SKM-1 (cell line): ENCODE data around the gene SERTM1.

Experiments used
- DNase-seq: peaks from one replicate; lab custom pipeline; 2025; ENCODE audit not compliant: unreplicated experiment; lab: John Stamatoyannopoulos, UW

The SERTM1 gene

GRCh38 chr13:36709136-36709890, 35.5 kb downstream of the SERTM1 start:
- DNase-seq = no peak

GRCh38 chr13:36710396-36710795, 36.6 kb downstream of the SERTM1 start:
- no peak for DNase-seq

- DNase-seq = no peak
These were observed 38.5 kb downstream of the SERTM1 start for GRCh38 chr13:36712290-36712689.

GRCh38 chr13:36712770-36713169, 39.0 kb downstream of the SERTM1 start:
- DNase-seq = no peak

GRCh38 chr13:36713887-36714286, 40.1 kb downstream of the SERTM1 start:
- no peak for DNase-seq

GRCh38 chr13:36715841-36716240, 42.0 kb downstream of the SERTM1 start:
- no peak for DNase-seq

GRCh38 chr13:36717017-36717416, 43.2 kb downstream of the SERTM1 start:
- DNase-seq = no peak

- no peak for DNase-seq
These were observed 44.2 kb downstream of the SERTM1 start for GRCh38 chr13:36717966-36718545.

GRCh38 chr13:36718686-36719085, 44.9 kb downstream of the SERTM1 start:
- DNase-seq = no peak

- no peak for DNase-seq
These were observed 50.3 kb downstream of the SERTM1 start for GRCh38 chr13:36724141-36724540.

- no peak for DNase-seq
These were observed 52.1 kb downstream of the SERTM1 start for GRCh38 chr13:36725936-36726335.

GRCh38 chr13:36728006-36728405, 54.2 kb downstream of the SERTM1 start:
- no peak for DNase-seq

- DNase-seq = peak; percentile 51
These were observed 62.4 kb downstream of the SERTM1 start for GRCh38 chr13:36736119-36736726.

- DNase-seq = no peak
These were observed 63.8 kb downstream of the SERTM1 start for GRCh38 chr13:36737524-36738083.

- no peak for DNase-seq
These were observed 71.6 kb downstream of the SERTM1 start for GRCh38 chr13:36745436-36745835.

- DNase-seq = no peak
These were observed 72.2 kb downstream of the SERTM1 start for GRCh38 chr13:36746051-36746450.
